Measurements from ENCODE around the gene CARMIL1.

DNA sequence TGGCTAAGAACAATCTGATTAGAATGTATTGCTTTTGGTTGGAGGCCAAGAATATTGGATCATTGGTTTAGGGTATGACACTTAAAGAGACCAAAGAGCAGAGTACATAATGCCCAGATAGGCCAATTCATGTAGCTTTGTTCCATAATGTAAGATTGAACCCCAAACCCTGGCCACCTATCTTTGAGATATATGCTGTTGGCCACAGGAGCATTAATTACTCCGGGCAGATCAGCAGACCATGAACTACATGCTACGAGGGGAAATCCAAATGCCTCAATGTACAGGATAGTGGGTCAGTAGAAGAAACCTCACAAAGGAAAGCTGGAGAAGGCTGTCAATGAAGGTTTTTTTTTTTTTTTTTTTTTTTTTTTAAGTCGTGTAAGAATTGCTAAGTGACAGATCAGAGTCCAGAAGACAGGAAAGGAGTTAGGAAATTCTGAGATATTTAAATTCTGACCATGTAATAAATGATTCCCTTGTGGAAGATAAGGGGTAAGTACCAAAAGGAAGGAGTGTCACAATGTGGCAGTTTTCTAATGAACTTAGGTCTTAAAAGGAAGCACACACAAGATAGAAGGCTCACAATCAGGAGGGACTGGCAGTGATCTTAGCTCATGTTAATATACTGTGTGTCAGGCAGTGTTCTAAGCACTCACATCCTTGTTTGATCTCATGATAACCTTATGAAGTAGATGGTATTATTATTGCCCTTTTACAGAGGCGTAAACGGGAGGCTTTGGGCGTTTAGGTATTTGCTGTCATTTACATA is 61.4 kb downstream of the CARMIL1 start:
- TF ChIP-seq ZNF217 (IDR thresholded peaks at IDR 0.05), result no peak
- no peak for TF ChIP-seq PAX8 (IDR thresholded peaks at IDR 0.05)
- no peak for TF ChIP-seq CBX5 (IDR thresholded peaks at IDR 0.05; ENCODE audit: low read depth)
- TF ChIP-seq TCF12 (IDR thresholded peaks at IDR 0.05; ENCODE audit: low read depth, low read length), result no peak
- no peak for TF ChIP-seq PBX3 (IDR thresholded peaks at IDR 0.05; ENCODE audit: insufficient replicate concordance, low read depth, low read length)
- TF ChIP-seq EGR1 (IDR thresholded peaks at IDR 0.05; ENCODE audit: borderline replicate concordance in 1 of 2, low read depth in 2 of 2, low read length in 2 of 2), result no peak
- TF ChIP-seq RFX5 (IDR thresholded peaks at IDR 0.05; ENCODE audit: low read depth, low read length), result no peak
- TF ChIP-seq, protein P1, sequence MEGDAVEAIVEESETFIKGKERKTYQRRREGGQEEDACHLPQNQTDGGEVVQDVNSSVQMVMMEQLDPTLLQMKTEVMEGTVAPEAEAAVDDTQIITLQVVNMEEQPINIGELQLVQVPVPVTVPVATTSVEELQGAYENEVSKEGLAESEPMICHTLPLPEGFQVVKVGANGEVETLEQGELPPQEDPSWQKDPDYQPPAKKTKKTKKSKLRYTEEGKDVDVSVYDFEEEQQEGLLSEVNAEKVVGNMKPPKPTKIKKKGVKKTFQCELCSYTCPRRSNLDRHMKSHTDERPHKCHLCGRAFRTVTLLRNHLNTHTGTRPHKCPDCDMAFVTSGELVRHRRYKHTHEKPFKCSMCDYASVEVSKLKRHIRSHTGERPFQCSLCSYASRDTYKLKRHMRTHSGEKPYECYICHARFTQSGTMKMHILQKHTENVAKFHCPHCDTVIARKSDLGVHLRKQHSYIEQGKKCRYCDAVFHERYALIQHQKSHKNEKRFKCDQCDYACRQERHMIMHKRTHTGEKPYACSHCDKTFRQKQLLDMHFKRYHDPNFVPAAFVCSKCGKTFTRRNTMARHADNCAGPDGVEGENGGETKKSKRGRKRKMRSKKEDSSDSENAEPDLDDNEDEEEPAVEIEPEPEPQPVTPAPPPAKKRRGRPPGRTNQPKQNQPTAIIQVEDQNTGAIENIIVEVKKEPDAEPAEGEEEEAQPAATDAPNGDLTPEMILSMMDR (IDR thresholded peaks at IDR 0.05 in 2 of 3, conservative IDR thresholded peaks at IDR 0.05 in 1 of 3; ENCODE audit: control insufficient read depth in 2 of 3, extremely low read depth in 1 of 3, insufficient read depth in 1 of 3, low read depth in 3 of 3, low read length in 3 of 3), result no peak
- TF ChIP-seq TARDBP (IDR thresholded peaks at IDR 0.05; ENCODE audit: borderline replicate concordance), result no peak
- no peak for TF ChIP-seq KAT2A (conservative IDR thresholded peaks at IDR 0.05; ENCODE audit: control insufficient read depth, low read depth, low read length)
- no peak for TF ChIP-seq MYC (IDR thresholded peaks at IDR 0.05; ENCODE audit: insufficient read depth, insufficient read length, insufficient replicate concordance, low read length, severe bottlenecking)
